Heart left ventricle (tissue), 13 donors: ENCODE results near the gene MTRF1L.

Experiments
- POLR2A ChIP-seq, 2 donors: fragments of 450-650 bp; IDR thresholded peaks; one replicate each; pipeline ENCODE4 v1.6.1; 2017; ENCODE audit warnings: antibody characterized with exemption in 2 of 2, mild to moderate bottlenecking in 2 of 2, moderate library complexity in 2 of 2
- TF ChIP-seq, protein P1 (sequence below), 12 donors: fragments of 200-600 bp; sonication (generic) in 4 of 12; IDR thresholded peaks; one replicate each; pipeline versions ENCODE4 v1.5.0 to v1.8.0; 2018 to 2022; ENCODE audit warnings: antibody characterized with exemption in 12 of 12, mild to moderate bottlenecking in 5 of 12
- donor health status: ischemic (EF 13 %, LVEDD 7.1; RV severe dilation, severe dysfunction).
- donor health status: DM: no; HTN: yes; CAD: no.
- donor health status: DM: no; HTN: no; CAD: no.
- donor health status: ischemic (EF 25% LVEDD 6.9; RV normal size, moderate dysfunction).
- donor health status: ischemic (EF 25% LVEDD 5.7; RV mildly dilated, moderate dysfunction).
- donor health status: ischemic (EF 35%, LVEDD 5.7; RV mildly dilated, moderate dysfunction).
- donor health status: nonischemic (EF 11% LVEDD 7.7; RV severe dilation, severe dysfunction).
- donor health status: DM: yes; HTN: yes; CAD: no.
- donor health status: PGD.
- donor health status: ischemic (EF 29% LVEDD 5.4; RV normal size, mild dysfunction).
- donor health status: nonischemic (EF 23%, LVEDD 6.1; RV moderate dilation, normal function).

- TF ChIP-seq, protein P1, sequence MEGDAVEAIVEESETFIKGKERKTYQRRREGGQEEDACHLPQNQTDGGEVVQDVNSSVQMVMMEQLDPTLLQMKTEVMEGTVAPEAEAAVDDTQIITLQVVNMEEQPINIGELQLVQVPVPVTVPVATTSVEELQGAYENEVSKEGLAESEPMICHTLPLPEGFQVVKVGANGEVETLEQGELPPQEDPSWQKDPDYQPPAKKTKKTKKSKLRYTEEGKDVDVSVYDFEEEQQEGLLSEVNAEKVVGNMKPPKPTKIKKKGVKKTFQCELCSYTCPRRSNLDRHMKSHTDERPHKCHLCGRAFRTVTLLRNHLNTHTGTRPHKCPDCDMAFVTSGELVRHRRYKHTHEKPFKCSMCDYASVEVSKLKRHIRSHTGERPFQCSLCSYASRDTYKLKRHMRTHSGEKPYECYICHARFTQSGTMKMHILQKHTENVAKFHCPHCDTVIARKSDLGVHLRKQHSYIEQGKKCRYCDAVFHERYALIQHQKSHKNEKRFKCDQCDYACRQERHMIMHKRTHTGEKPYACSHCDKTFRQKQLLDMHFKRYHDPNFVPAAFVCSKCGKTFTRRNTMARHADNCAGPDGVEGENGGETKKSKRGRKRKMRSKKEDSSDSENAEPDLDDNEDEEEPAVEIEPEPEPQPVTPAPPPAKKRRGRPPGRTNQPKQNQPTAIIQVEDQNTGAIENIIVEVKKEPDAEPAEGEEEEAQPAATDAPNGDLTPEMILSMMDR (IDR thresholded peaks at IDR 0.05) = no peak
- no peak for TF ChIP-seq POLR2A (IDR thresholded peaks at IDR 0.05)
Measured at GRCh38 chr6:152954443-152954842, 48.1 kb downstream of the MTRF1L start.
